Measurements from ENCODE around the gene DNAJC1.
A peak's percentile ranks its signal among the peaks of the same experiment; 100 is the strongest.

Gene DNAJC1, protein sequence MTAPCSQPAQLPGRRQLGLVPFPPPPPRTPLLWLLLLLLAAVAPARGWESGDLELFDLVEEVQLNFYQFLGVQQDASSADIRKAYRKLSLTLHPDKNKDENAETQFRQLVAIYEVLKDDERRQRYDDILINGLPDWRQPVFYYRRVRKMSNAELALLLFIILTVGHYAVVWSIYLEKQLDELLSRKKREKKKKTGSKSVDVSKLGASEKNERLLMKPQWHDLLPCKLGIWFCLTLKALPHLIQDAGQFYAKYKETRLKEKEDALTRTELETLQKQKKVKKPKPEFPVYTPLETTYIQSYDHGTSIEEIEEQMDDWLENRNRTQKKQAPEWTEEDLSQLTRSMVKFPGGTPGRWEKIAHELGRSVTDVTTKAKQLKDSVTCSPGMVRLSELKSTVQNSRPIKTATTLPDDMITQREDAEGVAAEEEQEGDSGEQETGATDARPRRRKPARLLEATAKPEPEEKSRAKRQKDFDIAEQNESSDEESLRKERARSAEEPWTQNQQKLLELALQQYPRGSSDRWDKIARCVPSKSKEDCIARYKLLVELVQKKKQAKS

DNA sequence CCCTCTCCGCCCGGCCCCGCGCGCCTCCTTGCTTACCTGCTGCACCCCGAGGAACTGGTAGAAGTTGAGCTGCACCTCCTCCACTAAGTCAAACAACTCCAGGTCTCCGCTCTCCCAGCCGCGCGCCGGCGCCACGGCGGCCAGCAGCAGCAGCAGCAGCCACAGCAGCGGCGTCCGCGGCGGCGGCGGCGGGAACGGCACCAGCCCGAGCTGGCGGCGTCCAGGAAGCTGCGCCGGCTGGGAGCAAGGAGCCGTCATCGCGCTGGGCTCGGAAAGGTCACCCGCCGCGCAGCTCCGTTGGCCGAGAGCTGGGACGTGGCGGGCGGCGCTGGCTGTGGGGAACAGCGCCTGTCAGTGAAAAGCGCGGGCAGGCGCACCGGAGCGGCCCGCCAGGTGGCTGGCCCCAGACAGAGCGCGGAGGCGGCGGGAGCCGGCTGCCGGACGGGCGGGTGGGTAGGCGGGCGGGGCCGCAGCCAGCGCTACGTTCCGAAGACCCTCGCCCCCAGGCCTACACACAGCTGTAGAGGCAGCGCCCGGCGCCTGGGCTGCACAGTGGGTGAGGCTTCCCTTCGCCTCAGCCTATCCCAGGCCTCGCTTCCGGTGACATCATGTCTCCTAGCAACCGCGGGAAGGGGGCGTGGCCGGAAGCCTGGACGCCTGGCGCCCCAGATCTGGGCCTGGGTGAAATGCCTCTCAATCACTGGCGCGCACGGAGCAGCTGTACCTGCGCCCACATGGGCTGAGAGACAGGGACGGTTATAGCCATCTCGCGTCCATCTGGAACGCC lies at the start of gene DNAJC1:
Gene DNAJC1, minus strand, starts transcription at position 554 of the 787 bp plus-strand sequence. Its CDS starts 296 bp downstream, at position 258.
- TF ChIP-seq, protein P1, sequence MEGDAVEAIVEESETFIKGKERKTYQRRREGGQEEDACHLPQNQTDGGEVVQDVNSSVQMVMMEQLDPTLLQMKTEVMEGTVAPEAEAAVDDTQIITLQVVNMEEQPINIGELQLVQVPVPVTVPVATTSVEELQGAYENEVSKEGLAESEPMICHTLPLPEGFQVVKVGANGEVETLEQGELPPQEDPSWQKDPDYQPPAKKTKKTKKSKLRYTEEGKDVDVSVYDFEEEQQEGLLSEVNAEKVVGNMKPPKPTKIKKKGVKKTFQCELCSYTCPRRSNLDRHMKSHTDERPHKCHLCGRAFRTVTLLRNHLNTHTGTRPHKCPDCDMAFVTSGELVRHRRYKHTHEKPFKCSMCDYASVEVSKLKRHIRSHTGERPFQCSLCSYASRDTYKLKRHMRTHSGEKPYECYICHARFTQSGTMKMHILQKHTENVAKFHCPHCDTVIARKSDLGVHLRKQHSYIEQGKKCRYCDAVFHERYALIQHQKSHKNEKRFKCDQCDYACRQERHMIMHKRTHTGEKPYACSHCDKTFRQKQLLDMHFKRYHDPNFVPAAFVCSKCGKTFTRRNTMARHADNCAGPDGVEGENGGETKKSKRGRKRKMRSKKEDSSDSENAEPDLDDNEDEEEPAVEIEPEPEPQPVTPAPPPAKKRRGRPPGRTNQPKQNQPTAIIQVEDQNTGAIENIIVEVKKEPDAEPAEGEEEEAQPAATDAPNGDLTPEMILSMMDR (IDR thresholded peaks at IDR 0.05; ENCODE audit: insufficient read depth, low read length, poor library complexity, severe bottlenecking), result no peak
- Histone ChIP-seq H3K27me3 (replicated peaks; ENCODE audit: control insufficient read depth, insufficient read depth, low read length) (no peaks in the 10 kb centered on the region), H3K36me3 (ENCODE audit: control insufficient read depth, insufficient read depth, low read length) (no peaks in the 10 kb centered on the region), H3K4me3 (replicated peaks; ENCODE audit: low read depth, low read length) (peak within 1 kb of the TSS; percentile 97)
- DNase-seq (ENCODE audit: extremely low read depth, insufficient read length), result peak; percentile 97

DNA sequence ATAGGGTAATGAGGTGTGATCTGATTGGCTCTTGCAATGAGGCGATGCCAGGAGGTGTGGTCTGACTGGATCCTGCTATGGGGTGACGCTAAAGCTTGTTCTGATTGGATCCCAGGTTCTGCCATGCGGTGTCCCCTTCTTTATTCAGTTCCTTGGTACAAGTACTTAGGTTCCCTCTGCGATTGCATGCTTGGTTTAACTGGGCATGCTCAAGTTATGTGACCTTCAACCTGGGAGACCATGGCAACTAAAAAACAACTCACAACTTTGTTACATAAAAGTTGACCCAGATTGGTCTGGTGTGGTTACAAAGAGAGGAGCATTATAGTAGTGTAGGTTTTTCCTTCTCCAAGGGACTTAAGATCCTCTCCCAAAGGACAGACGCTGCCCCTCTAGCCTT lies 49.5 kb upstream of the DNAJC1 start:
- Histone ChIP-seq H3K36me3 (ENCODE audit: control insufficient read depth, insufficient read depth, low read length) (no peaks in the 10 kb centered on the region), H3K4me3 (replicated peaks; ENCODE audit: low read depth, low read length) (no peak overlapping the region), H3K27me3 (replicated peaks; ENCODE audit: control insufficient read depth, insufficient read depth, low read length) (no peaks in the 10 kb centered on the region; the same call in 1 of the 2 replicates)
- TF ChIP-seq, protein P1 (IDR thresholded peaks at IDR 0.05; ENCODE audit: insufficient read depth, low read length, poor library complexity, severe bottlenecking), result no peak
- no peak for DNase-seq (ENCODE audit: extremely low read depth, insufficient read length)

DNA sequence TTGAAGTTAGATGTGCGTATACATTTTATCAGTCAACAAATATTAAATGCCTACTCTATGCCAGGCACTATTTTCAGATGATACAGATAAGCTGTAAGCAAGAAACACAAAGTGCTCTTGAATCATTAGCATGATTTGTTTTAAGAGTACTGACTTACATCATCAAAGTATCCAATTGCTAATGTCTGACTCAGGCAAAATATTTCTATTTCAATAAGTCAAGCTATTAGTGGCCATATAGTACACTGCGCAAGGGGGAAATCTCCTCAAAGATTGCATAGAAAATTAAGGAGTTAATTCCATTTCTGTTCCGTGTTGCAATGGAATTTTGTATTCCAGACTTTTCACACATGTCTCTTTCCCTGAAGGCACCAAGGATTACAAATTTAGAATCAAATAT lies 46.1 kb upstream of the DNAJC1 start:
- H3K36me3 ChIP-seq (ENCODE audit: control insufficient read depth, insufficient read depth, low read length), result no peaks in the 10 kb centered on the region
- no peak overlapping the region for H3K4me3 ChIP-seq (replicated peaks; ENCODE audit: low read depth, low read length)
- TF ChIP-seq, protein P1 (IDR thresholded peaks at IDR 0.05; ENCODE audit: insufficient read depth, low read length, poor library complexity, severe bottlenecking), result no peak
- no peaks in the 10 kb centered on the region; the same call in 1 of the 2 replicates for H3K27me3 ChIP-seq (replicated peaks; ENCODE audit: control insufficient read depth, insufficient read depth, low read length)
- no peak for DNase-seq (ENCODE audit: extremely low read depth, insufficient read length)

DNA sequence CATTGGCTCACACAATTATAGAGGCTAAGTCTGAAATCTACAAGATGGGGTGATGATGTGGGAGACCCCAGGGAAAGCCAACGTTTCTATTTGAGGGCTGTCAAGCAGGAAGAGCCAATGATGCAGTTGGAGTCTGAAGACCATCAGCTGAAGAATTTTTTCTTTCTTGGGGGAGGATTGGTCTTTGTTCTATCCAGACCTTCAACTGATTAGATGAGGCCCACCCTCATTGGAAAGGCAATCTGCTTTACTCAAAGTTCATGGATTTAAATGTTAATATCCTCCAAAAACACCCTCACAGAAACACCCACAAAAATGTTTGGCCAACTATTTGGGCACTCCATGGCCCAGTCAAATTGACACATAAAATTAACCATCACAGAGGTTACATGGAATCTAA lies 44.3 kb upstream of the DNAJC1 start:
- Histone ChIP-seq H3K27me3 (replicated peaks; ENCODE audit: control insufficient read depth, insufficient read depth, low read length) (no peaks in the 10 kb centered on the region), H3K4me3 (replicated peaks; ENCODE audit: low read depth, low read length) (no peak overlapping the region), H3K36me3 (ENCODE audit: control insufficient read depth, insufficient read depth, low read length) (no peaks in the 10 kb centered on the region)
- TF ChIP-seq, protein P1 (IDR thresholded peaks at IDR 0.05; ENCODE audit: insufficient read depth, low read length, poor library complexity, severe bottlenecking), result no peak
- no peak for DNase-seq (ENCODE audit: extremely low read depth, insufficient read length)

DNA sequence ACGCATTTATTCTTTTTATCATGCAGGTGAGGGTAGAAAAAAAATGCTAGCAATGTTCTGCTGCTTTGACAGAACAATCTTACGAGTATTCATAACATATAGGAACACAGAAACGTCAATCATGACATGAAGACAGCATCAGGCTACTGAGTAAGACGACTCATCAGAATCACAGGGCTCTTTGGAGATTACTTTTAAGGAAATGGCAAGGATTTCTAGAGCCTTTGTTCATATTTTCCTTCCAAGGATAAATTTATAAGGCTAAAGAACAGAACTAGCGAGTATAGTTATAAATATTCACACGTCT lies 39.8 kb upstream of the DNAJC1 start:
- no peaks in the 10 kb centered on the region for H3K36me3 ChIP-seq (ENCODE audit: control insufficient read depth, insufficient read depth, low read length)
- no peak overlapping the region for H3K4me3 ChIP-seq (replicated peaks; ENCODE audit: low read depth, low read length)
- H3K27me3 ChIP-seq (replicated peaks; ENCODE audit: control insufficient read depth, insufficient read depth, low read length), result no peaks in the 10 kb centered on the region
- no peak for DNase-seq (ENCODE audit: extremely low read depth, insufficient read length)
- TF ChIP-seq, protein P1 (IDR thresholded peaks at IDR 0.05; ENCODE audit: insufficient read depth, low read length, poor library complexity, severe bottlenecking), result no peak

Data from GM06990 (cell line).